GM19438 (cell line): ENCODE results near the gene POTEB2.
"Not testable (repeated sequence)": the region's sequence is repeated elsewhere in the genome, so short reads cannot be mapped to it uniquely, and the experiment has no call there.

Experiments
- ATAC-seq: cut with Tn5 transposase; IDR thresholded peaks from one replicate; pipeline ENCODE4 v1.9.1; 2021; ENCODE audit warnings: low read depth; ENCODE audit not compliant: unreplicated experiment

Gene POTEB2

GRCh38 chr15:20866214-20866613 lies at the start of gene POTEB2:
Gene POTEB2, minus strand, starts transcription at chr15:20866314. Its CDS starts 33 bp downstream, at chr15:20866281.
- not testable (repeated sequence) for ATAC-seq

GRCh38 chr15:20879916-20880315 lies 13.8 kb upstream of the POTEB2 start:
- ATAC-seq: not testable (repeated sequence)

- not testable (repeated sequence) for ATAC-seq
Measured at GRCh38 chr15:20878464-20878863, 12.3 kb upstream of the POTEB2 start.

DNA sequence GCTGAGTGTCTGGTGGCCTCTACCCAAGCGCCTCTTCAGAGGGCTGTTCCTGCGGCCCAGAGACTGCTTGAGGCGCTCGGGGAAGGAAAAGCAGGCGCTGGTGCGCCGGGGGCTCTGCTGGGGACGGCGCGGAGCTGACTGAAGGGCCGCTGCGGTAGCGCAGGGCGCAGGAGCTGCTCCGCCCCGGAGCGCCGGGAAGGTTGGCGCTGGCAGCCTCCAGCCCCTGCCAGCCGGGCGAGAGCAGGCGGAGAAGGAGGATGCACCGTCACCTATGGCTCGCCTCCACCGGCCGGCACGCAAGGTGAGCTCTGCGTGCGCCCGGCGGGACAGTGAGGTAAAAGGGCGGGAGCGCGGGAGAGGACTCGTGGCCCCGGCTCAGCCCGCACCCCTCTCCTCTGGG lies 11.7 kb upstream of the POTEB2 start:
- not testable (repeated sequence) for ATAC-seq
